ENCODE results near the gene TOGARAM2.
"Not testable (repeated sequence)": the region's sequence is repeated elsewhere in the genome, so short reads cannot be mapped to it uniquely, and the experiment has no call there.

Gene TOGARAM2

DNA sequence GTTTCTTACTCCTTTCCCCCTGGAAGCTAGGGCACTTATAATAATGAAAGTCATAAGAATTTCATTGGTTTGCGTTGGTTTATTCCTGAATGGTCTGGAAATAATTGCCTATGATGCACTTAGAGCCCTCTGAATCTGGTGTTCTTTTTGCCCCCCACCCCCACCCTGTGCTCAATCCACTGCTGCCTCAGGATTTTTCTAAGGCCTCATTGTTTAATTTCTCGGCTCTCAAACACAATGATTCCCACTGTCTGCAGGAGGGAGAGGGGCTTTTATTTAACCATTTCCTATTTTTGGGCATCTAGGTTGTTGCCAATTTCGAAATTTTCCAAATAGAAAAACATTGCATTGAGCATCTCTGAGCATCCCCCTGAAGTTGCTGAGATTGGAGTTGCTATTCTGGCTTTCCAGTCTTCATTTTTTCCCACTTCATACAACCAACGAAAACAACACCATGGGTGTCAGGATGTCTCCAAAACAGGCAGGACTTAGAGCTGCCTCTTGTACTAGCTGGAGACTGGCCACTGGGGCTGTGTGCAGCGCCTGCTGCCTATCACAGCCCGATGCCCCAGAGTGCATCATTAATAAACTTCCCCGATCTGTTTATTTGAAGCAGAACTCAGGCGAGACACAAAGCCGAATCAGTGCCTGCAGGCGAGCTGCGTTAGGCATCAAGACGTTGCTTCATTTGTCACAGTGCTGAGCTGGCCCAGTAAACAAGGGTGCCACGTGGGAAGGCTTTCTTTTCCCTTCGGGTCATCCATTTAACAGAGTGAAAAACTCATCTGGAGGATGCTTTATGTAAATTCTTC lies 95.0 kb downstream of the TOGARAM2 start:
- DNase-seq = no peak

DNA sequence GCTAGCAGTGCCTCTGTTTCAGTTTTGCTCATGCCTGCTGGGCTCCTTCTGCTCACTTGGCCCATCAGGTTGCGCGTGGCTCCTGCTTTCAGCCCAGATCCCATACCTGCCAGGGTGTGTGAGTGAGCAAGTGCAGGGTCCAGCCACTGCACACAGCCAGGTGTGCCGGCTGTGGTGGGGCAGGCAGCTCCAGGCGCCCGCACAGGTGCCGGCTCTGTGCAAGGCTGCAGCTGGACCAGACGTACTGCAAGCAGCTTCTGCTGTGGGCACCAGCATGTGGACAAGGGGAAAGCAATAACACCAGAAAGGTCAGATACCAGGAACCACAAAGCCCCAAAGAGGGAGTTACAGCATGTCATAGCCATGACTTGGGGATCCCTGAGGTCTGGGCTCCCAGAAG lies 98.8 kb downstream of the TOGARAM2 start:
- DNase-seq = no peak

DNA sequence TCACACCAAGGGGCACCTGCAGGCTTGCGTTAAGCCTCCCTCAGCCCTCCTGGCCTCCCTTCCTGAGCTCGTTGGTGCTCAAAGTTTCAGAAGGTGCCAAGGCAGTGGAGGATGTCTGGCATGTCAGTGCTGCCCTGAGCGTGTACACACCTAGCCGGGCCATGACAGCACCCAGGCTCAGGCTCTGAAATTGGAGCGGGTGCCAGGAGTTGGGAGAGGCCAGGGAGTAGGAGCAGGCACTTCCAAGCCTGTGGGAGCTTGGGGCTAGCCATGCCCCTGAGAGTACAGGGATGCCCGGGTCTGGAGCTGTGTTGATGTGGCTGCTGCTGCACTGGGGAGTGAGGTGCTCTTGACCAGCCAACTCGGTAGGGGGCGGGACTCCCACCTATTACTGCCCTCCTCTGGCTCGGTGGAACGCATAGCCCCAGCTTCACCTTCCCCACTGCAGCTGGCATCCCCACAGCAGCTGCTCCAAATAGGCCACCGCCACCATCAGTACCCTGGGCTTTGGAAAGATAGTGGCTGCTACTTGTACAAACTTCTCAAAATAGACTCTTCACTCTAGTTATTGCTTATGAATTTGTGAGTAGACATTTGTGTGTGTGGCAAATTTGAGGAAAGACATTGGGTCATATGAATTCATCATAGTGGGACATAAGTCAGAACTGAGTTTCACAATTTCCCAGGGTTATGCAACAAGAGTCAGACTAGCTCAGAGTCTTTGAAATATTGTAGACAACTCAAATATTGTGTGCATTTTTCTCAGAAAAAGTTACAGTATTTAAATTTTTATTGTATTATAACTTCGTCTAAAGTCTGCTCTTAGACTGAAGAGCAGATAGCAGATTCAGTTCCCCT lies 100.0 kb downstream of the TOGARAM2 start:
- no peak for DNase-seq

DNA sequence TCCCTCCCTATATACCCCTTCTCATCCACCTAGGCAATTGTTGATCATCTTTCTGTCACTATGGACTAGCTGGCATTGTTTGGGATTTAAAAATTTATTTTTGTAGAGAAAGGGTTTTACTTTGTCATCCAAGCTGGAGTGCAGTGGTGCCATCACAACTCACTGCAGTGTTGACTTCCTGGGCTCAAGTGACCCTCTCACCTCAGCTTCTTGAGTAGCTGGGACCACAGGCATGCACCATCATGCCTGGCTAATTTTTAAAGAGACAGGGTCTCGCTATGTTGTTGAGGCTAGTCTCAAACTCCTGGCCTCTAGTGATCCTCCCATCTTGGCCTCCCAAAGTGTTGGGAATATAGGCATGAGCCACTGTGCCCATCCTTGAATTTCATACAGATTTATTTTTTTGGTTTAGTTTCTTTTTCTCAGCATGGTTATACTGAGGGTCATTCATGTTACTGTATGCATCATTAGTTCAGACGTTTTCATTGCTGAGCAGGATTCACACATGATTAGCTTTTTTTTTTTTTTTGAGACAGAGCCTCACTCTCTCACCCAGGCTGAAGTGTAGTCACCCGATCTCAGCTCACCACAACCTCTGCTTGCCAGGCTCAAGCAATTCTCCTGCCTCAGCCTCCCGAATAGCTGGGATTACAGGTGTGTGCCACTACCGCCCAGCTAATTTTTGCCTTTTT lies 101.9 kb downstream of the TOGARAM2 start:
- DNase-seq = no peak

DNA sequence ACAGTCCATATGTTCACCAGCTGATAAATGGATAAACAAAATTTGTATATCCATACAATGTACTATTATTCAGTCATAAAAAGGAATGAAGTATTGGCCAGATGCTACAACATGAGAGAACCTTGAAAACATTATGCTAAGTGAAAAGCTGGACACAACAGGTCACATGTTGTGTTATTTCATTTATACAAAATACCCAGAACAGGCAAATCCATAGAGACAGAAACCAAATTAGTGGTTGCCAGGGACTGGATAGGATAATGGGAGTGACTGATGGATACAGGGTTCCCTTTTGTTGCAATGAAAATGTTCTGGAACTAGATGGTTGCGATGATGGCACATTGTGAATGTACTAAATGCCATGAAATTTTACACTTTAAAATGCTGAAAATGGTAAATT lies 103.5 kb downstream of the TOGARAM2 start:
- no peak for DNase-seq

DNA sequence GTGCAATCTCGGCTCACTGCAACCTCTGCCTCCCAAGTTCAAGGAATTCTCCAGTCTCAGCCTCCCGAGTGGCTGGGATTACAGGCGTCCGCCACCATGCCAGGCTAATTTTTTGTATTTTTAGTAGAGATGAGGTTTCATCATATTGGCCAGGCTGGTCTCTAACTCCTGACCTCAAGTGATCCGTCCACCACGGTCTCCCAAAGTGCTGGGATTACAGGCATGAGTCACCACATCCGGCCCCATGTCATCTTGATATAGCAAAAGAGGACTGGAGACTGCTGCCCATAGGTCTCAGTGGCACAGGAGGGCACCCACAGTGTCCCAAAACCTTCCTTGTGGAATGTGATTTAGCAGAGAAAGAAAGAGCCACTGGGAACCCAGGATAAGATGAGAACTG lies 109.2 kb downstream of the TOGARAM2 start:
- DNase-seq = not testable (repeated sequence)

DNA sequence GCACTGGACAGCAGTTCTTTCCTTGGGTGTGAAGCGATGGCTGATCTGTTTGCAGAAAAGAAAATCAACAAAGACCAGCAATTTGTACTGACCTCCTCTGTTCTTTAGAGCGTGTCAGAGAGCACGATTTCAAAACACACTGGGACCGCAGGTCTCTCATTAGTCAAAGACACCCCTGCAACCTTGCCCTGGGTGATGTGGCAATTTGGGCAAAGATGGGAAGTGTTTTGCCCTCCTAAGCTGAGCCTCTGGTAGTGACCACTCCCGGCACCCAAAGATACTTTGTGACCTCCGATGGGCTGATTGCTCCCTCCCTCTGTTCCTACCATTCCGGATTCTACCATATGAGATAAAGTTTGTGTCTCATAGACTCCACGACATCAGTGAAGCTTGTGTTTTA lies 115.9 kb downstream of the TOGARAM2 start:
- no peak for DNase-seq

DNA sequence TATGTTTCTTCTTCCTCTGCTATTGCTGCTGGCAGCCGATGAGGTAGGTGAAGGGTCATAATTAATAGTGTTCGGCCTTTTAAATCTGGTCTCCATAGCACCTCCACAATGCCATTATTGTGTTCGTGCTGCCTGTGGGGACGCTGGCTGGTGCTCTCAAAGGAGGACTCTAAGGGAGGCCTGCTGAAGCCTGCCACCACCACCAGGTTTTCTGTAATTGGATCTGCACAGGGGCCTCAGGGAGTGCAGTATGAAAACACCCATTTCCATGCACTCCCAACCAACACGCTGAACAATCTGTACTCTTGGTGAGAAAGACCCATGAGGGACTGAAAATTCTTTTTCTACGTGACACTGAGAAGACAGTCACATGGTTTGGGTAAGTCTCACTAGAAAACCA lies 116.5 kb downstream of the TOGARAM2 start:
- peak; percentile 75 for DNase-seq

DNA sequence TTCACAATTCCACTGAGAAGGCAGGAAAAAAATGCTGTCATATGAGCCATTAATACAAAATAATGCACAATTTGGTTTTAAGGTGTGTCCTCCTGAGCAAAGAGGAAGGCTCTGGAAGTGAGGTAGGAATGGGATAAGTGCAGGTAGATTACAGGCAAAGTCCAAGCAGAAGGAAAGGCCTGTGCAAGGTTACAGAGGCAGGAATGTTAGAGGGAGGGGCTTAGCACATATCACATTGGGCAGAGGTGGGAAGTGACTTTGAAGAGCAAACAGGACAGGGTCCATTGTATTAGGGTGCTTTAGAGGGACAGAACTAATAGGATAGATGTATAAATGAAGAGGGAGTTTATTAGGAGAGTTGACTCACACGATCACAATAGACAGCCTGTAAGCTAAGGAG lies 119.5 kb downstream of the TOGARAM2 start:
- no peak for DNase-seq

All from NCI-H2171 (cell line).